Islet of Langerhans (tissue), 1 donor: Measurements from ENCODE around the gene INS.
"Not testable (repeated sequence)": the region's sequence is repeated elsewhere in the genome, so short reads cannot be mapped to it uniquely, and the experiment has no call there.

Experiments used
- FAIRE-seq: peaks from one replicate; lab custom pipeline; 2011; peaks lifted over from hg19 to GRCh38; lab: Jason Lieb, UNC

The INS gene

GRCh38 chr11:2198621-2199365, 37.8 kb upstream of the INS start:
- no peak for FAIRE-seq

DNA sequence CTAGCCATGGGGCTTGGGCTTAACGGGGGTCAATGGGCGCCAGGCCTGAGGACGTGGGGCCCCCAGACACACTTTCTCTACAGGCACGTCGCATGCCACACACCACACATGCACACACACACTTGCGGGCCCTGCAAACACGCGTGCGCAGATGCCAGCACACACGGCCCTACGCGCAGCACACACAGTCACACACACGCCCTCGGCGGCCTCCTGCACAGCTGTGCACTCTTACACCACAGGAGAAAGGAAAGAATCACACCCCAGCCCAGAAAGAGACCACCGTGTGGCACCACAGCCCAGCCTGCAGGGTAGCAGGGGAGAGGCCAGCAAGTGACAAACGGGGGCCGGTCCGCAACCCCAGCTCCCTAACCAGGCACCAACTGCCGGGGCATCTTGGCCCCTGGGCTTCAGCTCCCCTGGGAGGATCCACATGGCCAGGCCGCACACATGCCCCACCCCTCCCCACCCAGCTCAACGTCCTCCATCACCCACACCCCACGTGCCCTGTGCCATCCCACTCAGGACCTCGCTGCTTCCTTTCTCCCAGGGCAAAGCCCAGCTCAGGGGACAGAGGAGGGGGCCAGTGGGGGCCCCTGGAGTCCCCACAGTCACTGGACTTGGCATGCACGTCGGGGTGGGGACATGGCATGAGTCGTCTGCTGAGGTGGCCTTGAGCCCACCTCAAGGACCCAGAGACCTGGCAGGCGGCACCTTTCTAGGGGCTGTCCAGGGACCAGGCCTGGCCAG, 36.9 kb upstream of the INS start:
- FAIRE-seq, result no peak

DNA sequence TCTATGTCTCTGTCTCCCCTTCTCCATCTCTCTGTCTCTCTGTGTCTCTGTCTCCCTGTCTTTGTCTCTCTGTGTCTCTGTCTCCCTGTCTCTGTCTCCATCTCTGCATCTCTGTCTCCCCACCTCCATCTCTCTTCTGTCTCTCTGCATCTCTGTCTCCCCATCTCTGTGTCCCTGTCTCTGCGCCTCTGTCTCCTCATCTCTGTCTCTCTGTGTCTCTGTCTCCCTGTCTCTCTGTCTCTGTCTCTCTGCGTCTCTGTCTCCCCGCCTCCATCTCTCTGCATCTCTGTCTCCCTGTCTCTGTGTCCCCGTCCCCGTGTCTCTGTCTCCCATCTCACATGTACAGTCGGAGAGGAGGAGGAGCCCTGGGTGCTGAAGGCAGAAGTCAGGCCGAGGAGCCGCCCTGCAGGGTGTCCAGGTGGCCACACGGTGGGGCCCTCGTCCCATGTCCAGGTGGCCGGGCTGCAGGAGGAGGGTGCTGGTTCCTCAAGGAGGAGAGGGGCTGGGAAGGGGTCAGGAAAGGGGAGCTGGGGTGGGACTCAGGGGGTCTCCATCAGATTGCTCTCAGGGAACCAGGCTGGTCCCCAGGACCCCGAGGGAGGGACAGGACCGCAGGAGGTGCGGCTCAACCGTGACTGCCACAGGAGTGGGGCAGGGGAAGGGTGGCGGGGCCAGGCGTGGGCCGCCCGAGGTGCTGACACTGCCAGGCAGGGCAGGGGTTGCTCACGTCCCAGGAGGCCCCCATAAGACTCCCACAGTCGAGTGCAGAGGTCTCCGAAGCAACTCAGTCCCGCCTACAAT, 36.2 kb upstream of the INS start:
- no peak for FAIRE-seq

GRCh38 chr11:2195756-2196088, 34.7 kb upstream of the INS start:
- no peak for FAIRE-seq

- FAIRE-seq, result no peak
These were observed 34.1 kb upstream of the INS start for GRCh38 chr11:2194877-2195755.

- not testable (repeated sequence) for FAIRE-seq
These were observed 33.0 kb upstream of the INS start for GRCh38 chr11:2193888-2194595.

DNA sequence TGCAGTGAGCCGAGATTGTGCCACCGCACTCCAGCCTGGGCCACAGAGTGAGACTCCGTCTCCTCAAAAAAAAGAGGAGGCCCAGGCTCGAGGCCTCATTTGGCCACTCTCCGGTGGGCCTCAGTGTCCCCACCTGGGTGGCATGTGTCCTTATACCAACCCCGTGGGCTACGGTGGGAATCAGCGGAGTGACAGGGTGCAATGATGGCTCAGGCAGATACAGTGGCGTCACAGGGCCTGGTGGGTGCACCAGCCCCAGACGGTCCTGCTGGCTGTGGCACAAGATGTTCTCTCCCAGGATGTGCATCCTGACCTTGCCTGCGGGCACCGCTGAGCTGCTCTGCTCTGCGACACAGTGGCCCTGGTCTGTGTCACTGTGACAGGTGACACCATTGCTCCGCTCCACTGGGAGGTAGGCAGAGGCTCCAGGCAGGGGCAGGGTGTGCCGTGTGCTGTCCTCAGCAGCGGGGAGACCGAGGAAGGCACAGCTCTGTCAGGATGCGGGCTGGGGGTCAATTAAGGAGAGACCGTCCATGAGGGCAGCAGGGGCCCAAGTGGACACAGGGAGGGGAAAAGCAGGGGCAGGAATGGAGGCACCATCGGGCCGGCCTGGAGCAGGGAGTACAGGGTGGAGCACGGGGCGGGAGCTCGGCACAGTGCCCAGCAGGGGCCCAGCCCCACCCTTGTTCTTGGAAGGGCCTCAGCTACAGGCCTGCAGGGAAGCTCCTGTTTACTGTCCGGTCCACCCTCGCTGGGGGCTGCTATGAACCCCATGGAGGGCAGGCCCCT, 32.3 kb upstream of the INS start:
- no peak for FAIRE-seq

DNA sequence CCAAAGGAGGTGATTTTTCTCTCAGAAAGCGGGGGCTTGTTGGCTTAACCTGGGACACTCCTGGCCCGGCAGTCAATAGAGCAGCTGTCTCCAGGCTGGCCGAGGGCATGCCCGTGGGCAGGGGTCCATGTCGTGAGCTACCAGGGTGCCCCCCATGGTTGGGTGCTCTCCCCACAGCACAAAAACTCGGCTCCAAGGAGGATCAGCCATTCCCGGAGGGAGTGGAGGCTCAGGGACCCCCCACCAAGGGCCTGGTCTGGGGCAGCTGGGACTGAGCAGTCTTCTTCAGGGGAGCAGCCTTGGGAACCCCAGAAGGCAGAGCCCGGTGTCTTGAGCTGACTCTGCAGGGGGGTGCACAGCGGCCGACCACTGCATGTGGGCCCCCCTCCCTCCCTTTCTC, 31.4 kb upstream of the INS start:
- FAIRE-seq, result no peak

- no peak for FAIRE-seq
These were observed 30.9 kb upstream of the INS start for GRCh38 chr11:2191883-2192282.

- no peak for FAIRE-seq
These were observed 29.9 kb upstream of the INS start for GRCh38 chr11:2190657-2191471.

GRCh38 chr11:2189938-2190656, 29.1 kb upstream of the INS start:
- no peak for FAIRE-seq

DNA sequence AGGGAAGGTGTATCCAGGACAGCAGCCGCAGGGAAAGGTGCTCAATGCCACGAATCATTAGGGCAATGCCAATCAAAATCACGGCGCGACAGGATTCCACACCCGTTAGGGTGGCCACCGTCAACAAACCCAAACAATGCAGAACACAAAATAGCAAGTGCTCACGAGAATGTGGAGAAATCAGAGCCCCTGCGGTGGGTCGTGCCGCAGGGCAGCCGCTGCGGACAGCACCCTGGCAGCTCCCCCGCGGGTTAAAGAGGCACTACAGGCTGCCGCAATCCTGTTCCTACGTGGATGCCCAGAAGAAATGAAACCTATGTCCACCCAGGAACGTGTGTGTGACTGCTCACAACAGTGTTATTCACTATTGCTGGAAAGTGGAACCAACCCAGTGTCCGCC, 27.7 kb upstream of the INS start:
- no peak for FAIRE-seq

DNA sequence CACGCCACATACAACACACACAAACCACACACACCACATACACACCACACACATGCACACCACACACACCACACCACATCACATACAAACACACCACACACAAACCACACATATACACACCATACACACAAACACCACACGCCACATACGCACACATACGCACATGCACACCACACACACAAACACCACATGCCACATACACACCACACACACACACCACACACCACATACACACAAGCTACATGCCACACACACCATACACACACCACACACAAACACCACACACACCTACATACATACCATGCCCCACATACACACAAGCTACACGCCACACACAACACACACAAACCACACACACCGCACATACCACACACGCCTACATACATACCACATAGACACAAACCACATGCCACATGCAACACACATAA, 26.3 kb upstream of the INS start:
- FAIRE-seq, result no peak

DNA sequence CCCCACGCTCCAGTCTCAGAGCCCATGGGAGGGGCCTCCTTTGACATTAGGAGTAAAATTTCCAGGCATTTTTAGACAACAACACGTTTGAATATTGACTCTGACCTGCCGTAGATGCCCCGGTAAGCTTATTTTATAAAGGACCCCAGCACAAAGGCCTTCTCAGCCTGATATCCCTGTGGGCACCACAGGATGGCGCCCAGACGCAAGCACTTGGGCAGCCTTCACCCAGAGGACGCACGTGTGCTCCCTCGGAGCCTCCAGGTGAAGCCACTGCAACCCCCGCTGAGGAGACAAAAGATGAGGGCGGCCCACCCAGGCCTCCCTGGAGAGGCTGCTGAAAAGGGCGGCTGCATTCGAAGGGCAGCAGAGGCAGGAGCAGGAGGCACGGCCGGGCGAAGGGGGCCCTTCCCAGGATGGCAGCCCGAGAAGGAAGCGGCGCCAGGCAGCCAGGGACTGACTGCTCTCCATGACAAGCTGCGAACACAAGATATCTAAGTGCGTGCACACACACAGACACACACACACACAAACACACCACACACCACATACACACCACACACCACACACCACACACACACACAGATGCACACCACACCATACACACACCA, 25.8 kb upstream of the INS start:
- no peak for FAIRE-seq

GRCh38 chr11:2185324-2186085, 24.5 kb upstream of the INS start:
- FAIRE-seq, result no peak

DNA sequence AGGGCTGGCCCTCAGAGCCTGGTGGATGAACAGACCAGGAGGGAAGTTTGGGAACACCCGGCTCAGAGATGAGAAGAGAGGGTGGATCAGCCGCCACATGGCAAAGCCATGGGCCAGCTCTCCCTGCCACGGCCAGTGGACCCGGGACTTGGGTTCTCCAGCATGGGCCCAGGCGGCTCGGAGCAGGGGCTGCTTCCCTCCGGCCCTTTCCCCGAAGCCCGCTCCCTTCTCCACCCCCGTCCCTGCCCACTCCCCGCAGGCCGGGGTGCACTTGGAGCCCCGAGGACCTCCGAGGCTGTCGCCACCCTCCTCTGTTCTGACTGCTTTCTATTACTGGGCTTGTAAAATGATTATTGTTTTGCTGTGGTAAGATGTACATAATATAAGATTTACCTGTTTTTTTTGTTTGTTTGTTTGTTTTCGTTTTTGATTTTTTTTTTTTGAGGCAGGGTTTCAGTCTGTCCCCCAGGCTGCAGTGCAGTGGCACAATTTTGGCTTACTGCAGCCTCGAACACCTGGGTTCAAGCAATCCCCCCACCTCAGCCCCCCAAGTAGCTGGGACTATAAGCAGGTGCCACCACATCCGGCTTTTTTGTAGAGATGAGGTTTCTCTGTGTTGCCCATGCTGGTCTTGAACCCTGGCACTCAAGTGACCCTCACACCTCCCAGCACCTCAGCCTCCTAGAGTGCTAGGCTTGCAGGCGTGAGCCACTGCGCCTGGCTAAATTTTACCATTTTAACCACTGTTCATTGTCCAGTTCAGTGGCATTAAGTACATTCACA, 21.9 kb upstream of the INS start:
- FAIRE-seq, result no peak

DNA sequence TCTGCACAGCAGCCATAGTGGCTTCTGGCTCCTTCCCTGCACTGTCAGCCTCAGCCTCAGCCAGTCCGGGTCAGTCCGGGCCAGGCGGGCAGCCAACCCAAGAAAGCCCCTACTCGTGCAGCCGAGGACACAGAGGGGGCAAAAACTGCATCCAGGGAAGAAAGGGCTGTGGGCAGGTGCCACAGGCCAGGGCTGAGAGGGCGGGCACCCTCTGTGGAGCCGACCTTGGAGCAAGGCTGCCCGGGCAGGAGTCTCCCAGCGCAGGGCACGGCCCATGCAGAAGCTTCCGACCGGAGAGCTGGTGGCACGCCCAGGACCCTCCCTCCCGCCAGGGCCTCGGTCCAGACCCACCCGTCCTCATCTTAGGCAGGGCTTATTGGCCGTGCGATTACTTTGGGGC, 21.1 kb upstream of the INS start:
- FAIRE-seq, result no peak
